HG02642 (cell line): Measurements from ENCODE around the gene SH3RF1.

Experiments
- ATAC-seq: cut with Tn5 transposase; IDR thresholded peaks from one replicate; pipeline ENCODE4 v1.9.1; 2021; ENCODE audit warnings: mild to moderate bottlenecking; ENCODE audit not compliant: unreplicated experiment, poor library complexity

The SH3RF1 gene

GRCh38 chr4:169253113-169253671 is 17.6 kb downstream of the SH3RF1 start:
- no peak for ATAC-seq

GRCh38 chr4:169252339-169253112 is 18.2 kb downstream of the SH3RF1 start:
- no peak for ATAC-seq

DNA sequence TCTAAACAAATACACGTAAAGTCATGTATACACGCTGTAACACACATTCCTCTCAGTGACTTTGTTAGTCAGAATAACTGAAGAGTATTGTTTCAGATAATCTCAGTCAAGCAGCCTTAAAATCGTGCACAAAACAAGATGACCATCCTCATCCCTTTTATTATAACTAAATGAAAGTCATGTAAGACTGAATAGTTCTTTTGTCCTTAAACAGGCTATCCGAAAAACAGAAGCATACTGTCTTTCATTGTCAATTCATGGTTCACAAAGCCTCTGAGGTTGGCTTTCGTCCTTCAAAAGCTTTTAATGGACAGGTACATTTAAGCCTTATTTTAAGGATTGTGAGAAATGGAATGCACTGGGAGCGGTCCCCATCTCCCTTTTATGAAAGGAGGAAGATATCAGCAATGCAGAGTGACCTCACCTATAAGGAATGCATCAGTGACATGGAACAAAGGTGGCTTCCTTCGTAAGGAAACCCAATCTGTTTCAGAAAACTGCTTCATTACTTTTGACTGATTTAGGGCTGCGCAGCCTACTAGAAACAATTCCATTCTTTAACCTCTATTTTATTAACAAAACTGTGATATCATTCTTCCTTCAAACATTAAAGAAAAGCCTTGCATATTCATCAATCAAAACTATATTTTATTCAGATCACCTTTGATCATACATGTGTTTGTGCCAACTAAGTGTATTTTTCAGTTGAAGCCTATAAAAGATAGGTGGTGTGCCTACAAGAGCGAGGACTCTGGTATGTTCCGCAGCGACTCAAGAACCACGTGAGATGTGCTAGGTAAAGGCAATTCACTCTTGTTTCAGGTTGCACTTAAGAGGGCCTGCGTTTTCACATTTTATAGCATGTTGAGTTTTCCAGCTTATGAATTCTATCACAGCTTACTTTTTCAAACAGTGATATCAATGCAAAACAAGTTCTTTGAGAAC is 19.2 kb downstream of the SH3RF1 start:
- ATAC-seq = no peak

DNA sequence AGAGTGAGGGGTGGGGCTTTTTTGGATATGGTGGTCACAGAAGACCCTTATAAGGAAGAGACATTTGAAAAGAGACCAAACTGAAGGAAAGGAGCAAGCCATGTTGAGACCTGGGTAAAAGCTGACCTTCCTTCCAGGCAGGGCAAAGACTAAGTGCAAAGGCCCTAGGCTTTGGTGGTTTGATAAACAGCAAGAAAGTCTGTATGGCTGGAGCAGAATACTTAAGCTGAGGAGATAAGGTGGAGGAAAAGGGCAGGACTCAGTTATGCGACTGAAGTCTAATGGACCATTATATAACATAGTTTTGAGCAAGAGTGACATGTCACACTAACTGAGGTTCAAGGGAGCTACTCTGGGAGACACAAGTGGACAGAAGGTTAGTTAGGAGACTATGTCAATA is 20.0 kb downstream of the SH3RF1 start:
- no peak for ATAC-seq

GRCh38 chr4:169249999-169250398 is 20.8 kb downstream of the SH3RF1 start:
- ATAC-seq = no peak

DNA sequence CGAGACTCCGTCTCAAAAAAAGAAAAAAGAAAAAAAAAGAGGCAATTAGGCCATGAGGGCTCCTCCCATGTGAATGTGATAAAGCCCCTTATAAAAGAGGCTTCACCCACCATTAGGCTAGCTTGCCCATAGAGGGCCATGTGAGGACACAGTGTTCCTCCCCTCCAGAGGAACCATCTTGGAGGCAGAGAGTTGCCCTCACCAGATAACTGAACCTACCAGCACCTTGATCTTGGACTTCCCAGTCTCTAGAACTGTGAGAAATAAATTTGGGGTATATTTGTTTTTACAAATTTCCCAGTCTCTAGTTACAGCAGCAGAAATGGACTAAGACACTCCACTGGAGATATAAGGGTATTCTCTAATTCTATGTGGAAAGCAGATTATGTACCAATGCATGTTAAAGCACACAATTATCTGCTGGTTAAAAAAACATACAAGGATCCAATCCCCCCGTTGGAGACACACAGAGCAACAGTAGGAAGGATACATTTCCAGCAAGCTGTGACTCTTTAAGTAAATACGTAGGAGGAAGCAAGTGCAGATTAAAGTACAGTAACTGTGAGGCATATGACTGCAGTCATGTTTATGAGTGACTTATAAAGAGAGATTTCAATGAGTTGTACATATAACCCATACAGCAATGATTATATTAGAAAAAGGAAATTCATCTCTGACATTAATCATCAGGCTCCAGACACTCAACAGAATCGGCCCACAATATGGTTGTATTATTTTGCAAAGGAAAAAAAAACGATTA is 21.4 kb downstream of the SH3RF1 start:
- ATAC-seq = no peak

GRCh38 chr4:169248645-169249044 is 22.1 kb downstream of the SH3RF1 start:
- ATAC-seq = no peak

- ATAC-seq = no peak
Measured at GRCh38 chr4:169246957-169247396, 23.8 kb downstream of the SH3RF1 start.

DNA sequence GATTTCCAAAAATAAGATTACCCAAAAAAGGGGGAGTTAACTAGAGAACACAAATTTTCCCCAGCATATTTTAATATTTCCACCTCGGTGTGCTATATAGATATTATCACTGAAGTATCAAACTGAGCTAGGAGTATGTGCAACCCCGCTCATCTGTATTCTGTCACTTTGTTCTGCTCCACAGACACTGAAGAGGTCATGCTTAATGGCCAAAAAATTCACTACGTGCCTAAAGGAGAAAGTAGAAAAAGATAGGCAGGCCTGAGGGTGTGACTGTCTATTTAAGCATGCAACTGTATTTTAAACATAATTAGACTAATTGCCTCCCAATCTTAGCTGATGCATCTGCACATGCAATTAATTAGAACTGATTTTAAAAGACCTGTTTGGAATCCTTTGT is 24.5 kb downstream of the SH3RF1 start:
- ATAC-seq = no peak

DNA sequence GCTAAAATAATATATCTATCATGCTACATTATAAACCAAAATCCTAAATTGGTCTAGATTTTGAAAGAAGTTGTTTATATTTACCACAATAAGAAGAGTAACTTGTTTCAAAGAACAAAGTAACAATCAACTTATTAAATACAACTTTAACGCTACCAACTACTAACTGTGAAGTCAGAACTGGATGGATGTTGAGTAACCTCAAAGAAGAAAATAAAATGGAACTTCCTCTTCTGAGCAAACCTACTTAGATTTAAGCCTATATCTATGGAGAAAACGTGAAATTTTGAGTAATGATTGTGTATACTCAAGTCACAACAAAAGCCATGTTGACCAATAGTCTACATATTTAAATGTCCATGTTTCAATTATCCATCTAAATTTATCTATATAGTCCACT is 25.7 kb downstream of the SH3RF1 start:
- ATAC-seq = no peak

DNA sequence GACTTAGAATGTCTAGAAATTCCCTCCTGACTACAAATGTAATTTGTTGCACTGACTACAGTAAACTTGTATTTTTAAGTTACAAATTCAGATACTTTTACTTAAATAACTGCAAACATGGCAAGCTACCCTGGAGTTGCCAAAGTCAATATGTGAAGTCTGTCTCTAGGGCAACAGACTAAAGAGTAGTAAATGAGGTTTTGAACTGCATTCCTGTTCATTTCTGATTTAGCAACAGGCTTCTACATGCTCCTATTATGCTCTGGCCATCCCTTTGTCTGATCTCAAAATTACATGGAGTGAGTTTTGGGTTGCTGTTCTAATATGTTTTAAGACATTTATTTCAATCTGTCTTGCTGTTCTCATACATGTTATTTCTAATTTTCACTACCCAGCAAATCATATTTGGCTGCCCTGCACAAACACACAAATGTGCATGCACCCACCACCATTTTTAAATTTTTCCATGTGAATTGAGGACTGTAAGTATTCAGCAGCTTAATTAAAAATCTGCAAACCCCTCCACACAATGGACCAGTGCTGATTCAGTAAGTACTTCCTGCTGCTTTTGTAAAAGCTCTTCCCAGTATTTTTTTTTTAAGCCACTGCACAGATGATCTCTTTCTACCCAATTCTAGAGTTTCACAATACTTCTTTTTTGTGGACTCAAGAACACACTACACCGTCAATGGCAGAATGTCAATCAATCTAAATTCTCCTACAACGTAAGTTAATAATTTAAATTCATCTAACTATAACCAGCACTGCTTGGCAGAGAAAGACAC is 26.7 kb downstream of the SH3RF1 start:
- ATAC-seq = no peak

DNA sequence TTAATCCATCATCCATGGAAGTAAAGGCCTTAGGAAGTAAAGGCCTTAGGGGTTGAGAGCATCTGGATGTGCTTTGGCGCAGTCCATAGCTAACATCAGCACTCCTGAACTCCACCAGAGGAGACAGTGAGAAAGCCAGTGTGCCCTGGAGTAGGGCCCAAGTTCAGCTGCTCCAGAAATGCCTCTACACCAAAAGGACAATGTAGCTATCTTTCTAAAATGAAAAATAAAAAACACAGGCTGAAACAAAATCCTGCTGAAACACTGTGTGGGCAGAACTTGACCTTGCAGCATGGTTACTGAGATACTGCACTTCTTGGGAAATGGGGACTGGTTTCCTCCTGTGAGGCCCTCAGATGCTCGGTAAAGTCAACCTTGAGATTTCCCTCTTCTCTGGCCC is 29.3 kb downstream of the SH3RF1 start:
- no peak for ATAC-seq

DNA sequence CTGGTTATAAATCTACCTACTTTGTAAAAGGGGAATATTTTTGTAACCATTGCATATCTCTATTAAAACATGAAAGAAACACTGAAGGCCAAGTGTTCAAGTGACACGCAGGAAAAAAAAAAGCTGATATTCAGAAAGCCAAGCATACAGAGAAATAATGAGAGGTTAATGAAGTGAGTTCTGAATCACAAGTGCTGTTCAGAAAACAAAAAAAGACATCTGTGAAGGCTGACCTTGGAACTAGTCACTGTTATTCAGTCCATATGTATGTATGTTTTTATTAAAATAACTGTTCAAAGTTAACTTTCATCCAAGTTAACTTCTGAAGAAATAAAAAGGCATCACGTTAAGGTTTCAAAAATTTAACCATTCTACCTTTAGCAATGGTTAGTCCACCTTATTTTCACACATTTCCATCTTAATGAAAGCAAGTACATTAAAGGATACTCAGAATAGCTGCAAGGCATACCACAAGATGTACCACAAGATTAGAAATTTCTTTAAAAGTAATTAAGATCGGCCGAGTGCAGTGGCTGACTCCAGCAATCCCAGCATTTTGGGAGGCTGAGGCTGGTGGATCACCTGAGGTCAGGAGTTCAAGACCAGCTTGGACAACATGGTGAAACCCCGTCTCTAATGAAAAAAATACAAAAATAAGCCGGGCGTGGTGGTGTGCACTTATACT is 31.4 kb downstream of the SH3RF1 start:
- ATAC-seq = no peak

DNA sequence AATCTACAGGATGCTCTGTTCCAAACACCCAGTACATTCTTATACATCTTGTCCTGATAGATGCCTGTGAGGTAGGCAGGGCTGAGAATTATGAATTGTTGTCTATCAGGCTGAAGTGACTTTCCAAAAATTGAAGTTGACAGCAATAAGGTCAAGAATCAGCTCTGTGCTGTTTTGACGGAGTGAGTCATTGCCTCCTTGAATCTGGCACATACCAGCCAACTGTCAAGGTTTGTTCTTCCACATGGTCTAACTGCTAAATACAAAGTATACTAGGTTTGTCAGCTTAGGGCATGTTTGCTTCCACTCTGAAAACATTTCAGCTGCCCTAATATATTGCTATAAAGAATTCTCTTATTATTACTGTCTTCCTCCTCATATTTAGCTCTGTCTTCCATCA is 32.3 kb downstream of the SH3RF1 start:
- ATAC-seq = no peak

DNA sequence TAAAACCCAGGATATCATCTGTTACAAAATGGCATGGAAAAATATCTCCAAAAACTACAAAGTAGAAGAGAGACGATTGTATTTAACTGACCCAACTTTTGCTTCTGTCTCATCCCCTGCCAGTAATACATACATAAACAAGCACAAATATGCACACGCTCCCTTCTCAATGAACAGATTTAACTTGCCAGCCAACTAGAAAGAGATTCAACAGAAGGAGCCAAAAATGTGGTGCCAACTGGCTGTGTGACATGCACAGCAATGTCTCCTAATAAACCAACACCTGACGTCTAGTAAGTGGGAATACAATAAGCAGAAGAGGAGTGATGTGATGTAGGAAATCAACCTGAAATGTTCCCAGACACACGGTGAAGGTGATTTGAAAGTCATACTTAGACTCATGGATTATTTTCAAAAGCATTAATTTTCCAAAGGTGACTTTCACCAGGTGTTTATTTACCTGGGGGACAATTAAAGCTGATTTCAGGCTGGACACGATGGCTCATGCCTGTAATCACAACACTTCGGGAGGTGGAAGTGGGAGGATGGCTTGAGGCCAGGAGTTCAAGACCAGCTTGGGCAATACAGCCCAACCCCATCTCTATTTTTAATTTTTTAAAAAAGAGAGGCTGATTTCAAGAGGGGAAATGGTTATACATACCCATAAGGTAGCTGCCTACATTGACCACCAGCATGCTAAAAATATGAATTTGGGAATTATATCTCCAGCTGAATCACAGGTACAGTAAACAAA is 33.7 kb downstream of the SH3RF1 start:
- ATAC-seq = no peak

GRCh38 chr4:169236078-169236477 is 34.7 kb downstream of the SH3RF1 start:
- ATAC-seq = no peak

DNA sequence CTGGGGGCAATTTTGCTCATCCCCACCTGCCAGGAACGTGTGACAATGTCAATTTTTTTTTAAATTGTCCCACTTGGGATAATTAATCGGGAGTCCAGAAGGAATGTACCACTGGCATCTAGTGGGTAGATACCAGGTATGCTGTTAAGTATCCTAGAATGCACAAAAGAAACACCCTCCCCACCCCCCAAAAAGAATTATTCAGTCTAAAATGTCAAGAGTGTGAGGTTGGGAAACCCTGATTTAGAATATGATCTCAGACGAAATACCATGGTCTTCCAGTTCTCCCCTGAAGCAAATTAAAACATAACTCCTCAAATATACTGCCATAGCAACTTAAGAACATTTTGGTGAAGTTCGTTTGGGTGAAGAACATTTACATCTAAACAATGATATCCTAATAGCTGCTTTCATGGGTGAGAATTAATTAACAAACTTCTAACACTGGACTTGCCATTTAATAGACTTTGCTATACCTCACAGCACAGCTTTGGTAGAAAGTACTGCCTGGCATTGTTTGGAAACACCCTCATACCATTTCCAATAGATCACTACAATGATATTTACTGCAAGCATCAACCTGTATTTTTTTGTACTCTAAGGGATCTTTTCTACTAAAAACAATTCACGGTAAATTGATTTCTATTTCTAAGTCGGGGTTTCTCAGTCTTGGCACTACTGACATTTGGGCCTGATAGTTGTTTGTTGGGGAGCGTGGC is 36.5 kb downstream of the SH3RF1 start:
- no peak for ATAC-seq

- no peak for ATAC-seq
Measured at GRCh38 chr4:169233691-169234090, 37.1 kb downstream of the SH3RF1 start.
